Neutrophil (primary cell): Measurements from ENCODE around the gene CACNA1C.

Experiments used
- H3K27ac ChIP-seq: fragments of 200-600 bp; sonication (generic); 2 replicates; pipeline ENCODE4 v1.5.1; 2016; ENCODE audit warnings: mild to moderate bottlenecking, moderate library complexity
- H3K27me3 ChIP-seq: fragments of 200-600 bp; sonication (generic); 2 replicates; pipeline ENCODE4 v1.6.0; 2016; ENCODE audit warnings: mild to moderate bottlenecking
- H3K36me3 ChIP-seq: fragments of 200-600 bp; sonication (generic); 2 replicates; pipeline ENCODE4 v1.5.1; 2017
- H3K4me1 ChIP-seq, 2 experiments: fragments of 200-600 bp in 1 of 2; sonication (generic) in 1 of 2; 1 replicate in 1 of 2; 2 replicates in 1 of 2; pipeline versions ENCODE4 v1.5.1 to v1.6.1; 2013 to 2016; ENCODE audit warnings: low read depth in 1 of 2, low read length in 1 of 2, mild to moderate bottlenecking in 1 of 2, moderate library complexity in 1 of 2; ENCODE audit not compliant: control insufficient read depth in 1 of 2, insufficient read depth in 1 of 2
- H3K4me3 ChIP-seq, 2 experiments: fragments of 200-600 bp in 1 of 2; sonication (generic) in 1 of 2; 1 replicate in 1 of 2; 2 replicates in 1 of 2; pipeline ENCODE4 v1.5.1; 2013 to 2016; ENCODE audit warnings: low read depth in 1 of 2, low read length in 1 of 2, mild to moderate bottlenecking in 1 of 2, moderate library complexity in 1 of 2
- H3K9me3 ChIP-seq: fragments of 200-600 bp; sonication (generic); 2 replicates; pipeline ENCODE4 v1.5.1; 2016
- TF ChIP-seq, protein P1 (sequence below): fragments of 200-600 bp; sonication (generic); IDR thresholded peaks from 2 replicates; pipeline ENCODE4 v1.5.1; 2016; ENCODE audit warnings: antibody characterized with exemption

CACNA1C gene

DNA sequence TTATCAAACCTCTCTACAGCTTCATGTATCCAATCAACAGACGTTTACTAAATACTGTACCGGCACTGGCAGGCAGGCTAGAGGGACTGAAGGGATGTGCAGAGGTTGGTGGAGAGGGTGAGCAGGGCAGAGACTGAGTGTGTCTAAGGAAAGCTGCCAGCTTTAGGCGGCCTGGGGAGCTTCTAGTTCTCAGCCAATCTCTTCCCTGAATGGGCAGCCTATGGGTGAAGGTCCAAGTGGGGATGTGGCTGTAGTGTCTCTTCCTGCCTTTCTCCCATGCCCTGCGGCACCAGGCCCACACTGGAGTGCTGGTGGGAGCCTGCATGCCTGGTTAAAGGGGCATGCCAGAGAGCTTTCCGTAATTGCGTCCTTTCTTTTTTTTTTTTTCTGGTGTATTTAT, 239.8 kb downstream of the CACNA1C start:
- H3K36me3 ChIP-seq = no peaks in the 10 kb centered on the region
- peaks cover 38 to 40% of the 10 kb centered on the region in 2 experiments for H3K4me1 ChIP-seq
- TF ChIP-seq, protein P1, sequence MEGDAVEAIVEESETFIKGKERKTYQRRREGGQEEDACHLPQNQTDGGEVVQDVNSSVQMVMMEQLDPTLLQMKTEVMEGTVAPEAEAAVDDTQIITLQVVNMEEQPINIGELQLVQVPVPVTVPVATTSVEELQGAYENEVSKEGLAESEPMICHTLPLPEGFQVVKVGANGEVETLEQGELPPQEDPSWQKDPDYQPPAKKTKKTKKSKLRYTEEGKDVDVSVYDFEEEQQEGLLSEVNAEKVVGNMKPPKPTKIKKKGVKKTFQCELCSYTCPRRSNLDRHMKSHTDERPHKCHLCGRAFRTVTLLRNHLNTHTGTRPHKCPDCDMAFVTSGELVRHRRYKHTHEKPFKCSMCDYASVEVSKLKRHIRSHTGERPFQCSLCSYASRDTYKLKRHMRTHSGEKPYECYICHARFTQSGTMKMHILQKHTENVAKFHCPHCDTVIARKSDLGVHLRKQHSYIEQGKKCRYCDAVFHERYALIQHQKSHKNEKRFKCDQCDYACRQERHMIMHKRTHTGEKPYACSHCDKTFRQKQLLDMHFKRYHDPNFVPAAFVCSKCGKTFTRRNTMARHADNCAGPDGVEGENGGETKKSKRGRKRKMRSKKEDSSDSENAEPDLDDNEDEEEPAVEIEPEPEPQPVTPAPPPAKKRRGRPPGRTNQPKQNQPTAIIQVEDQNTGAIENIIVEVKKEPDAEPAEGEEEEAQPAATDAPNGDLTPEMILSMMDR = no peak
- no peaks in the 10 kb centered on the region for H3K9me3 ChIP-seq
- H3K4me3 ChIP-seq = no peak overlapping the region
- no peaks in the 10 kb centered on the region for H3K27me3 ChIP-seq
- H3K27ac ChIP-seq = no peak overlapping the region

GRCh38 chr12:2294651-2295475, 242.1 kb downstream of the CACNA1C start:
- TF ChIP-seq, protein P1 = no peak
- no peaks in the 10 kb centered on the region for H3K36me3 ChIP-seq
- H3K9me3 ChIP-seq = no peaks in the 10 kb centered on the region
- H3K4me3 ChIP-seq = peak overlapping the region; percentile 30 to 42
- peaks cover 31 to 33% of the 10 kb centered on the region in 2 experiments for H3K4me1 ChIP-seq
- peak overlapping the region; percentile 67 for H3K27ac ChIP-seq
- H3K27me3 ChIP-seq = no peaks in the 10 kb centered on the region

GRCh38 chr12:2295941-2296461, 243.2 kb downstream of the CACNA1C start:
- Histone ChIP-seq H3K4me1 (peaks cover 31 to 33% of the 10 kb centered on the region in 2 experiments), H3K4me3 (no peak overlapping the region), H3K27ac (peak overlapping the region; percentile 67), H3K27me3 (no peaks in the 10 kb centered on the region), H3K9me3 (no peaks in the 10 kb centered on the region), H3K36me3 (no peaks in the 10 kb centered on the region)
- TF ChIP-seq, protein P1 = no peak

DNA sequence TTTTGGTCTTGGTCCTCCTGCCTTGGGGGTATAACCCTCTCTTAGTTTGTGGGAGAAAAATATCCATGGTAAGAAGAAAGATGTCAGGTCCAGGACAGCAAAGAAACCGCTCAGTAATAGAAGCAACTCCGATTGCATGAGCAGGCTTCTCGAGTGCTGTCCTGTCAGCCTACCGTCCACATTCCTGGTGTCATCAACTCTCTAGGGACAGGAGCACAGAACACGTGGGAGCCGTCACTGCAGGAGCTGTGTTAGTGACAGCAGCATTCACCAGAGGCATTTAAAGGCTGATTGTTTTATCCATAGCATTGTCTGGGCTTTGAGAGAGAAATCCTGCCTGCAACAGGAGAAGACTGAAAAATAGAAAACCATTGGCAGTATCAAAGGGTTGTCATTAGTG, 244.2 kb downstream of the CACNA1C start:
- H3K4me3 ChIP-seq = no peak overlapping the region
- peaks cover 31 to 33% of the 10 kb centered on the region in 2 experiments for H3K4me1 ChIP-seq
- H3K36me3 ChIP-seq = no peaks in the 10 kb centered on the region
- TF ChIP-seq, protein P1 = no peak
- H3K27ac ChIP-seq = no peak overlapping the region
- H3K27me3 ChIP-seq = no peaks in the 10 kb centered on the region
- no peaks in the 10 kb centered on the region for H3K9me3 ChIP-seq

GRCh38 chr12:2297658-2298057, 244.9 kb downstream of the CACNA1C start:
- Histone ChIP-seq H3K27me3 (no peaks in the 10 kb centered on the region), H3K4me1 (peaks cover 31 to 33% of the 10 kb centered on the region in 2 experiments), H3K36me3 (no peaks in the 10 kb centered on the region), H3K4me3 (no peak overlapping the region), H3K27ac (no peak overlapping the region), H3K9me3 (no peaks in the 10 kb centered on the region)
- TF ChIP-seq, protein P1 = no peak
